ENCODE measurements around the gene GRIK2. TPM values are rescaled to one million over a fixed set of nuclear protein-coding genes. Genes with fewer than 3 reads are reported as not detected.

The GRIK2 gene
- polyA plus RNA-seq, 1 of the 3 experiments (the other 2 are of a cell fraction), result 0.30 TPM

- H3K9me3 ChIP-seq, result no peaks in the 10 kb centered on the region
- no peaks in the 10 kb centered on the region for H3K27me3 ChIP-seq (ENCODE audit: insufficient read depth)
- H3F3A ChIP-seq (replicated peaks; ENCODE audit: insufficient read depth), result no peaks in the 10 kb centered on the region
- H3K4me2 ChIP-seq, result no peak overlapping the region
- H4K20me1 ChIP-seq (ENCODE audit: insufficient read depth), result no peaks in the 10 kb centered on the region
- no peaks in the 10 kb centered on the region for H3K36me3 ChIP-seq (replicated peaks in 1 of 2; ENCODE audit: control insufficient read depth in 1 of 2, insufficient read depth in 2 of 2, low read length in 1 of 2)
- H3K9me2 ChIP-seq, result no peaks in the 10 kb centered on the region
- H3K4me3 ChIP-seq (ENCODE audit: low read depth in 2 of 2, low read length in 1 of 2), result no peak overlapping the region
- H3K79me2 ChIP-seq (ENCODE audit: insufficient read depth), result no peaks in the 10 kb centered on the region
- no peak overlapping the region for H3K27ac ChIP-seq (ENCODE audit: low read depth in 2 of 2, low read length in 1 of 2)
- TF ChIP-seq FOXM1 (IDR thresholded peaks at IDR 0.05; ENCODE audit: low read depth) (no peak), CHD2 (IDR thresholded peaks at IDR 0.05; ENCODE audit: low read length, partially characterized antibody) (no peak), RXRA (IDR thresholded peaks at IDR 0.05; ENCODE audit: borderline replicate concordance, low read depth) (no peak), GABPA (IDR thresholded peaks at IDR 0.05; ENCODE audit: low read depth) (no peak), FOXJ3 (CRISPR knock-in tag; IDR thresholded peaks at IDR 0.05) (no peak), REST (IDR thresholded peaks at IDR 0.05; ENCODE audit: low read depth, low read length) (no peak), TAF1 (IDR thresholded peaks at IDR 0.05; ENCODE audit: borderline replicate concordance, low read depth, low read length) (no peak), MXI1 (IDR thresholded peaks at IDR 0.05; ENCODE audit: low read depth, low read length) (no peak), CTCF (IDR thresholded peaks at IDR 0.05) (no peak), TEAD4 (IDR thresholded peaks at IDR 0.05; ENCODE audit: borderline replicate concordance, insufficient read depth) (no peak), PBX3 (IDR thresholded peaks at IDR 0.05) (no peak), MEF2A (IDR thresholded peaks at IDR 0.05; ENCODE audit: borderline replicate concordance, low read depth) (no peak), YY1 (IDR thresholded peaks at IDR 0.05; ENCODE audit: low read depth) (no peak), JUND (IDR thresholded peaks at IDR 0.05) (no peak)
- no peak for DNase-seq
- peaks cover 0 to 10% of the 10 kb centered on the region in 2 experiments; a peak in 1 of 4 replicates for H3K4me1 ChIP-seq (ENCODE audit: control insufficient read depth in 1 of 2, insufficient read depth in 2 of 2, low read depth in 1 of 2, low read length in 1 of 2)
- POLR2A ChIA-PET, result no interaction called here
- no peak overlapping the region for H2AFZ ChIP-seq (ENCODE audit: low read depth)
- H3K9ac ChIP-seq, result no peak overlapping the region
- WGBS (ENCODE audit: low lambda C conversion rate), result 69% methylated on average over 1 of the region's 1 CpG
- CTCF ChIA-PET, result interaction anchor here (0.6 kb wide), 1 partner anchor 11 kb away, joined by 3 read pairs; no protein-coding TSS in a partner anchor
Measured at GRCh38 chr6:101937108-101937507, 543.6 kb downstream of the GRIK2 start.
